A549 (cell line): ENCODE measurements around the gene TUBA4B. TPM values are rescaled to one million over a fixed set of nuclear protein-coding genes. Genes with fewer than 3 reads are reported as not detected.

Experiments used
- ATAC-seq, 2 experiments: fragments of 200-7000 bp in 1 of 2; fragments of >200 bp in 1 of 2; cut with Nextera tagmentation in 1 of 2; cut with Tn5 transposase in 1 of 2; 3 replicates each; pipeline versions ENCODE4 v1.8.0 to v1.9.1; 2018 to 2020; ENCODE audit warnings: mild to moderate bottlenecking in 1 of 2, moderate library complexity in 1 of 2
- CTCF ChIA-PET: fragments of 300-600 bp; sonication (Branson Sonifier 250); formaldehyde crosslinking; extraction: SDS; loops from one replicate; lab custom pipeline; 2021; ENCODE audit warnings: antibody characterized with exemption, inconsistent platforms; lab: Yijun Ruan, JAX
- POLR2A ChIA-PET: fragments of 350-600 bp; formaldehyde crosslinking; extraction: SDS; loops from one replicate; lab custom pipeline; 2021; ENCODE audit warnings: antibody characterized with exemption, inconsistent platforms; lab: Yijun Ruan, JAX
- DNase-seq, 2 experiments: peaks; one replicate each; pipeline versions ENCODE4 v3.0.0 to v3.0.0-alpha.2; 2011 to 2016; ENCODE audit warnings: low read depth in 1 of 2, low spot score in 1 of 2
- FAIRE-seq: peaks from 2 replicates; lab custom pipeline; 2011; peaks lifted over from hg19 to GRCh38; lab: Jason Lieb, UNC
- H3K27ac ChIP-seq, 2 experiments: fragments of >200 bp; sonication (Bioruptor Twin); formaldehyde crosslinking; 3 replicates each; pipeline ENCODE4 v1.5.1; 2016 to 2017
- H3K4me1 ChIP-seq: fragments of >200 bp; sonication (Bioruptor Twin); formaldehyde crosslinking; 3 replicates; pipeline ENCODE4 v1.6.1; 2016
- H3K4me2 ChIP-seq: fragments of >200 bp; sonication (Bioruptor Twin); formaldehyde crosslinking; 3 replicates; pipeline ENCODE4 v1.6.1; 2016
- H3K4me3 ChIP-seq: fragments of >200 bp; sonication (Bioruptor Twin); formaldehyde crosslinking; 3 replicates; pipeline ENCODE4 v1.5.1; 2016
- H3K9me3 ChIP-seq: fragments of >200 bp; sonication (Bioruptor Twin); formaldehyde crosslinking; 3 replicates; pipeline ENCODE4 v1.6.1; 2016
- BCL3 ChIP-seq: fragments of >200 bp; sonication (Bioruptor Twin); formaldehyde crosslinking; IDR thresholded peaks from 3 replicates; pipeline ENCODE4 v1.6.1; 2016
- CHD2 ChIP-seq: fragments of 150-350 bp; IDR thresholded peaks from 2 replicates; pipeline ENCODE4 v1.6.1; 2014; ENCODE audit warnings: low read length; ENCODE audit not compliant: partially characterized antibody
- EP300 ChIP-seq, 2 experiments: fragments of >200 bp; sonication (Bioruptor Twin); formaldehyde crosslinking; IDR thresholded peaks; 2 replicates in 1 of 2; 3 replicates in 1 of 2; pipeline ENCODE4 v1.6.1; 2016 to 2017
- ESRRA ChIP-seq: fragments of 150-350 bp; IDR thresholded peaks from 2 replicates; pipeline ENCODE4 v1.6.1; 2014; ENCODE audit warnings: mild to moderate bottlenecking, low read length, borderline replicate concordance
- FOSL2 ChIP-seq, 2 experiments: fragments of 450-650 bp in 1 of 2; fragments of >200 bp in 1 of 2; sonication (Bioruptor Twin) in 1 of 2; formaldehyde crosslinking; IDR thresholded peaks; 2 replicates each; pipeline versions ENCODE4 v1.5.0 to v1.6.1; 2016 to 2020; ENCODE audit warnings: mild to moderate bottlenecking in 1 of 2, moderate library complexity in 1 of 2
- HEYL ChIP-seq: fragments of 250-450 bp; sonication (Bioruptor Pico); IDR thresholded peaks from 2 replicates; pipeline ENCODE4 v1.8.0; 2021; ENCODE audit warnings: mild to moderate bottlenecking, moderate library complexity
- HOXB13 ChIP-seq: fragments of 250-450 bp; sonication (Bioruptor Pico); IDR thresholded peaks from 2 replicates; pipeline ENCODE4 v1.5.0; 2020; ENCODE audit warnings: low read depth, mild to moderate bottlenecking, moderate library complexity
- JUNB ChIP-seq: fragments of >200 bp; sonication (Bioruptor Twin); formaldehyde crosslinking; IDR thresholded peaks from 2 replicates; pipeline ENCODE4 v1.6.1; 2016
- MAZ ChIP-seq: fragments of 150-350 bp; IDR thresholded peaks from 2 replicates; pipeline ENCODE4 v1.6.1; 2014; ENCODE audit warnings: antibody characterized with exemption, low read depth, low read length, borderline replicate concordance
- POLR2AphosphoS2 ChIP-seq: conservative IDR thresholded peaks from 2 replicates; pipeline ENCODE4 v1.6.1; 2012; ENCODE audit warnings: low read length, improper control_type of control experiment, inconsistent platforms
- RARB ChIP-seq: fragments of 250-450 bp; sonication (Bioruptor Pico); IDR thresholded peaks from 2 replicates; pipeline ENCODE4 v1.8.0; 2021; ENCODE audit warnings: mild to moderate bottlenecking, moderate library complexity
- TFCP2L1 ChIP-seq: fragments of 250-450 bp; sonication (Bioruptor Pico); IDR thresholded peaks from 2 replicates; pipeline ENCODE4 v1.5.0; 2021; ENCODE audit warnings: mild to moderate bottlenecking
- TP53 ChIP-seq: fragments of 250-450 bp; sonication (Bioruptor Pico); IDR thresholded peaks from 2 replicates; pipeline ENCODE4 v1.5.0; 2021; ENCODE audit warnings: mild to moderate bottlenecking, moderate library complexity
- ZC3H11A ChIP-seq: fragments of 450-650 bp; IDR thresholded peaks from 2 replicates; pipeline ENCODE4 v1.6.1; 2014; ENCODE audit warnings: antibody characterized with exemption, mild to moderate bottlenecking
- WGBS: methylation state at CpG from one replicate; pipeline ENCODE4 v1.1.6; 2017; ENCODE audit errors: missing lambda C conversion rate; 5-methylcytosine and 5-hydroxymethylcytosine counted together
- polyA plus RNA-seq, 4 experiments: library from polyadenylated mRNA; depleted of rRNA in 3 of 4; stranded (reverse); fragments of >200 nt; fragmentation: RNase III in 1 of 4; extraction: RNeasy Plus Mini Kit Qiagen cat#74134 plus additional on column Dnase treatment in 1 of 4; gene quantifications; 2 replicates in 3 of 4; 3 replicates in 1 of 4; pipeline ENCODE4 v1.2.3, GENCODE V29; 2011 to 2017
- TF ChIP-seq, protein P1 (sequence below): fragments of 250-450 bp; sonication (Bioruptor Pico); IDR thresholded peaks from 2 replicates; pipeline ENCODE4 v1.5.0; 2020; ENCODE audit warnings: low read depth, mild to moderate bottlenecking, moderate library complexity
- TF ChIP-seq, protein P2 (sequence below): IDR thresholded peaks from 2 replicates; pipeline ENCODE4 v1.6.1; 2012

TUBA4B gene
- polyA plus RNA-seq, 2 of the 4 experiments (the other 2 are of a cell fraction) = 0.71 to 0.94 TPM

DNA sequence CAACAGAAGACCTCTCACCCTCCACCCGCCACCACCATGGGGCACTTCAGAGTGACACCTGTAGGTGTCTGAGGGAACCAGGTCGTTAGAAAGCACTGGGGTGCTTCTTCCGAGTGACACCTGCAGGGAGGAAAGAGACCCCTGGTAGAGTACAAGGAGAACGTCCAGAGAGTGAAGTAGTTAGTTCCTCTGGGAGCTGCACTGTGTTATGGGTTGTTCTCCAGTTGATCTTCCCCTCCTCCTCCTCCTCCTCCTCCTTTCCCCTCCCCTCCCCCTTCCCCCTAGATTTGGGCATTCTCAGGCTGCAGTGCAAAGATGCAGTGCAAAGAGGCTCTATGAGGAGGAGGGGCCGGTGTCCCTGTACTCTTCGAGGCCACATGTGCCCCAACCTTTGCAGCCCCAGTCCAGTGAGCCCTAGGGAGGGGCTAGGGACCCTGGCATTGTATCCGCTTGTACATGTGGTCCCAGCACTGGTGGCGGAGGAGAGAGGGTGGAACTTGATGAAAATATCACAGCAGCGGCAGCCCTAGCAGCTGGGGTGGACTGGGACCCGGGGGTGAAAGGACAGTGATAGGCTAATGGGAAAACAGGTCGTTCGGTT is 27.0 kb downstream of the TUBA4B start:
- FAIRE-seq = no peak

GRCh38 chr2:219280651-219281050 is 27.6 kb downstream of the TUBA4B start:
- no peak for FAIRE-seq
- H3K9me3 ChIP-seq = no peaks in the 10 kb centered on the region
- peak overlapping the region; percentile 96 to 99 for H3K27ac ChIP-seq
- no peak for DNase-seq
- ChIA-PET POLR2A (interaction anchor here (0.9 kb wide), 1 partner anchor 51 kb away, joined by 3 read pairs; the partner anchor contains the start of genes ANKZF1 and ATG9A), CTCF (interaction anchor here (0.6 to 16.2 kb wide), 8 partner anchors 10 to 109 kb away, joined by 3 to 540 read pairs (median 4); partner anchors contain the start of genes ABCB6, TUBA4A and TUBA4B)
- peaks cover 41% of the 10 kb centered on the region for H3K4me1 ChIP-seq
- WGBS = 100% methylated on average over 3 of the region's 4 CpGs
- no peak for ATAC-seq
- peak overlapping the region; percentile 95 for H3K4me2 ChIP-seq
- TF ChIP-seq JUNB (no peak), TP53 (CRISPR knock-in tag) (no peak), ZC3H11A (no peak), TFCP2L1 (CRISPR knock-in tag) (no peak), EP300 (IDR thresholded peaks at IDR 0.05) (no peak)
- TF ChIP-seq, protein P1, sequence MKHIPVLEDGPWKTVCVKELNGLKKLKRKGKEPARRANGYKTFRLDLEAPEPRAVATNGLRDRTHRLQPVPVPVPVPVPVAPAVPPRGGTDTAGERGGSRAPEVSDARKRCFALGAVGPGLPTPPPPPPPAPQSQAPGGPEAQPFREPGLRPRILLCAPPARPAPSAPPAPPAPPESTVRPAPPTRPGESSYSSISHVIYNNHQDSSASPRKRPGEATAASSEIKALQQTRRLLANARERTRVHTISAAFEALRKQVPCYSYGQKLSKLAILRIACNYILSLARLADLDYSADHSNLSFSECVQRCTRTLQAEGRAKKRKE (CRISPR knock-in tag) = no peak
- no peak overlapping the region; the same call in 2 of the 3 replicates for H3K4me3 ChIP-seq

More for the DNA sequence above, 27.0 kb downstream of the TUBA4B start:
- Histone ChIP-seq H3K4me3 (peak overlapping the region; percentile 66), H3K4me1 (peaks cover 47% of the 10 kb centered on the region), H3K4me2 (peak overlapping the region; percentile 95), H3K9me3 (no peaks in the 10 kb centered on the region), H3K27ac (peak overlapping the region; percentile 96 to 99)
- 60% methylated on average over 10 of the region's 12 CpGs for WGBS
- POLR2A ChIA-PET = interaction anchor here (0.9 to 3.0 kb wide), 5 partner anchors 26 to 51 kb away, joined by 3 to 51 read pairs (median 3); partner anchors contain the start of genes ANKZF1, ATG9A, TUBA4A and TUBA4B
- ATAC-seq (no peak), DNase-seq (peak in 1 of 2 experiments; percentile 72)
- TF ChIP-seq, protein P2, sequence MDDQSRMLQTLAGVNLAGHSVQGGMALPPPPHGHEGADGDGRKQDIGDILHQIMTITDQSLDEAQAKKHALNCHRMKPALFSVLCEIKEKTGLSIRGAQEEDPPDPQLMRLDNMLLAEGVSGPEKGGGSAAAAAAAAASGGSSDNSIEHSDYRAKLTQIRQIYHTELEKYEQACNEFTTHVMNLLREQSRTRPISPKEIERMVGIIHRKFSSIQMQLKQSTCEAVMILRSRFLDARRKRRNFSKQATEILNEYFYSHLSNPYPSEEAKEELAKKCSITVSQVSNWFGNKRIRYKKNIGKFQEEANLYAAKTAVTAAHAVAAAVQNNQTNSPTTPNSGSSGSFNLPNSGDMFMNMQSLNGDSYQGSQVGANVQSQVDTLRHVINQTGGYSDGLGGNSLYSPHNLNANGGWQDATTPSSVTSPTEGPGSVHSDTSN = no peak
- CTCF ChIA-PET = interaction anchor here (1.0 to 16.2 kb wide), 8 partner anchors 16 to 114 kb away, joined by 3 to 540 read pairs (median 4); partner anchors contain the start of genes ABCB6, TUBA4A and TUBA4B

DNA sequence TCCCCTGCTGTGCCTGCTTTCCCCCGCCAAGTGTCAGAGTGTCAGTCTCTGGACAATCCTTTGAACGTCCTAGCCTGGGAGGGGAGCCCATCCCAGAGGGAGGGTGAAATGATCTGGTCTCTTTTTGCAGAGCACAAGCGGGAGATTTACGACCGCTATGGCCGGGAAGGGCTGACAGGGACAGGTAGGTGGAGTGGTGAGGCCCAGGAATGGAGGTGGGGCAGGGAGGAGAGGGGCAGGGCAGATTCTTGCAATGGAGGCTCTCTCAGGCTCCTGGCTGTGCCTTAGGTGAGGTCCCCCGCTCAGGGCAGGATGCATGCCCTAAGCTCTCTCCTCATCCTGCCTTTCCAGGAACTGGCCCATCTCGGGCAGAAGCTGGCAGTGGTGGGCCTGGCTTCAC is 28.5 kb downstream of the TUBA4B start:
- Histone ChIP-seq H3K9me3 (no peaks in the 10 kb centered on the region), H3K4me1 (peaks cover 40% of the 10 kb centered on the region), H3K27ac (no peak overlapping the region), H3K4me2 (peak overlapping the region; percentile 95; the same call in 1 of the 3 replicates), H3K4me3 (no peak overlapping the region)
- FAIRE-seq = no peak
- WGBS = 83% methylated on average over 8 of the region's 8 CpGs
- ChIA-PET CTCF (interaction anchor here (0.8 to 16.2 kb wide), 5 partner anchors 14 to 122 kb away, joined by 3 to 540 read pairs (median 65); partner anchors contain the start of genes ABCB6, TUBA4A and TUBA4B), POLR2A (interaction anchor here (1.8 kb wide), 1 partner anchor 64 kb away, joined by 8 read pairs; no protein-coding TSS in a partner anchor)
- no peak for ATAC-seq
- TF ChIP-seq RARB (CRISPR knock-in tag) (no peak), FOSL2 (IDR thresholded peaks at IDR 0.05) (no peak), FOSL2 (CRISPR knock-in tag; IDR thresholded peaks at IDR 0.05) (no peak), HOXB13 (CRISPR knock-in tag) (no peak), ESRRA (no peak), MAZ (no peak), POLR2AphosphoS2 (no peak), HEYL (no peak), CHD2 (no peak), BCL3 (no peak)
- no peak for DNase-seq
